ENCODE data around the gene LRRC27. TPM values are rescaled to one million over a fixed set of nuclear protein-coding genes. Genes with fewer than 3 reads are reported as not detected.

LRRC27 gene
- total and polyA plus RNA-seq, 7 experiments from 2014 or later, result 1.8 to 10.8 (median 6.0) TPM

DNA sequence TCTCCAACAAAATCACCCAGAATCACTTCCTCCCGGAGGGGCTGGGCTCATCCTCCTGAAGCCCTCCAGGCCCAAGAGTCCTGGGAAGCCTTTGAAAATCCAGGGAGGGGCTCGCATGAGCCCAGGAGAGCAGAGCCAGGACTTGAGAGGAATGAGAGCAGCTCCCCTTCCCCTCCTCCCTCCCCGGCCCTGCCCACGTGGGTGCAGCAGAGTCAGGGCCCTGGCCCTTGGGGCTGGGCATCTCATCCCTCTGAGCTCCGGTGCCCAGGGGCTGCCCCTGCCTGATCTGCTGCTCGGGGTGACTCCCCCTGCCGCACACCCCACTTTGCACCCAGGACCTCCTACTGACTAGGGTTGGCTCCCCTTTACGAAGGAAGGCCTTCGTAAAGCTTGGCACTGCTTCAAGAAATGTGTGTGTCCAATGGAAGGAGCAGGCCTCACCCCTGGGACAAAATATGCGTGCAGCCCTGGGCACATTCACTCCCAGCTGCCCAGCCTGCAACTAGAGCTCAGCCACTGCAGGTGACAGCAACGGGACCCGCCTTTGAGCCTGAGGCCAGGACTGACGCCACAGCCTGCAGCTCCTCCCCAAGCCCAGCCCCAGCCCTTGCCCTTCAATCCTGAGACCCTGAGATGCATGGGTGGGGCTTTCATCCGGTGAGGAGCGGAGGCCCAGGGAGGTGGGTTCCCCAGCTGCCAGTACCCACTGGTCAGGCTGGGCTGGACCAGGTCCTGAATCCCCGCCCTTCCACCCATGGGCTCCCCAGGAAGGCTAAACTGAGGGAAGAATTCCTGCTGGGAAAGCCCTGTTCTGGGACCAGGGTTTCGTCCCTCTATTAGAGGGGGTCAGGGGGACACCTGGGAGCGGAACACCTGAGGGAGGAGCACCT is 86.8 kb downstream of the LRRC27 start:
- ChIA-PET POLR2A (interaction anchor here (0.8 kb wide), 1 partner anchor 11 kb away, joined by 3 read pairs; no protein-coding TSS in a partner anchor), CTCF (no interaction called here)
- H3K4me3 Mint-ChIP-seq, result peak overlapping the region in 1 of 10 donors; percentile 31
- H3K4me1 Mint-ChIP-seq, result peaks cover 16 to 42% (median 36%) of the 10 kb centered on the region in 7 donors
- no peaks in the 10 kb centered on the region for H3K9me3 Mint-ChIP-seq
- H3K27ac Mint-ChIP-seq, result peak overlapping the region in 2 of 9 donors; percentile 59 to 69
- no peak overlapping the region for H3K4me3 ChIP-seq (ENCODE audit: low read length)
- no peak for ATAC-seq
- peaks cover 0 to 14% (median 0%) of the 10 kb centered on the region in 3 experiments for H3K36me3 ChIP-seq (ENCODE audit: control insufficient read depth in 2 of 3, insufficient read depth in 3 of 3, low read length in 3 of 3)
- H3K27me3 ChIP-seq (ENCODE audit: control insufficient read depth in 2 of 2, insufficient read depth in 2 of 2, low read length in 2 of 2), result no peaks in the 10 kb centered on the region
- peaks cover 0 to 33% of the 10 kb centered on the region in 2 donors for H3K4me1 ChIP-seq (ENCODE audit: control insufficient read depth in 2 of 2, insufficient read depth in 2 of 2, low read length in 2 of 2)
- H3K27me3 Mint-ChIP-seq, result peaks cover 0 to 1% (median 0%) of the 10 kb centered on the region in 5 donors
- DNase-seq, result no peak
- H3K27ac ChIP-seq (ENCODE audit: low read depth, low read length), result no peak overlapping the region
- no peaks in the 10 kb centered on the region for H3K9me3 ChIP-seq (ENCODE audit: control insufficient read depth in 2 of 3, low read length in 3 of 3)
- intact Hi-C loops (cut with micrococcal nuclease), result no loop called here
- H3K36me3 Mint-ChIP-seq, result peaks cover 0 to 9% (median 2%) of the 10 kb centered on the region in 5 donors

- peaks cover 0 to 1% (median 0%) of the 10 kb centered on the region in 5 donors for H3K27me3 Mint-ChIP-seq
- peaks cover 0 to 9% (median 0%) of the 10 kb centered on the region in 3 experiments for H3K36me3 ChIP-seq (ENCODE audit: control insufficient read depth in 2 of 3, insufficient read depth in 3 of 3, low read length in 3 of 3)
- H3K4me1 Mint-ChIP-seq, result peaks cover 11 to 47% (median 37%) of the 10 kb centered on the region in 7 donors
- H3K4me3 ChIP-seq (ENCODE audit: low read length), result no peak overlapping the region
- peak overlapping the region in 4 of 9 donors; percentile 36 to 72 (median 66) for H3K27ac Mint-ChIP-seq
- H3K9me3 ChIP-seq (ENCODE audit: control insufficient read depth in 2 of 3, low read length in 3 of 3), result no peaks in the 10 kb centered on the region
- ATAC-seq, result no peak
- intact Hi-C loops (cut with micrococcal nuclease), result loop anchor here in 1 of 2 donors (2.0 kb wide), 1 partner anchor 23 kb away; the partner anchor contains the start of gene PWWP2B
- H3K9me3 Mint-ChIP-seq, result no peaks in the 10 kb centered on the region
- H3K36me3 Mint-ChIP-seq, result peaks cover 0 to 9% (median 2%) of the 10 kb centered on the region in 5 donors
- no peaks in the 10 kb centered on the region for H3K27me3 ChIP-seq (ENCODE audit: control insufficient read depth in 2 of 2, insufficient read depth in 2 of 2, low read length in 2 of 2)
- POLR2A ChIA-PET, result no interaction called here
- no peak overlapping the region for H3K27ac ChIP-seq (ENCODE audit: low read depth, low read length)
- CTCF ChIA-PET, result interaction anchor here (0.6 kb wide), 1 partner anchor 10 kb away, joined by 6 read pairs; no protein-coding TSS in a partner anchor
- H3K4me1 ChIP-seq (ENCODE audit: control insufficient read depth in 2 of 2, insufficient read depth in 2 of 2, low read length in 2 of 2), result peaks cover 0 to 33% of the 10 kb centered on the region in 2 donors
- DNase-seq, result no peak
- H3K4me3 Mint-ChIP-seq, result peak overlapping the region in 2 of 10 donors; percentile 27 to 54
Measured at GRCh38 chr10:132419538-132420468, 87.8 kb downstream of the LRRC27 start.

GRCh38 chr10:132420469-132420980 is 88.5 kb downstream of the LRRC27 start:
- Histone ChIP-seq H3K36me3 (ENCODE audit: control insufficient read depth in 2 of 3, insufficient read depth in 3 of 3, low read length in 3 of 3) (peaks cover 0 to 3% (median 0%) of the 10 kb centered on the region in 3 experiments), H3K4me3 (ENCODE audit: low read length) (no peak overlapping the region), H3K27me3 (ENCODE audit: control insufficient read depth in 2 of 2, insufficient read depth in 2 of 2, low read length in 2 of 2) (no peaks in the 10 kb centered on the region), H3K4me1 (ENCODE audit: control insufficient read depth in 2 of 2, insufficient read depth in 2 of 2, low read length in 2 of 2) (peaks cover 0 to 33% of the 10 kb centered on the region in 2 donors), H3K27ac (ENCODE audit: low read depth, low read length) (no peak overlapping the region), H3K9me3 (ENCODE audit: control insufficient read depth in 2 of 3, low read length in 3 of 3) (no peaks in the 10 kb centered on the region)
- H3K36me3 Mint-ChIP-seq, result peaks cover 0 to 4% (median under 1%) of the 10 kb centered on the region in 5 donors
- intact Hi-C loops (cut with micrococcal nuclease), result loop anchor here in 1 of 2 donors (2.0 kb wide), 1 partner anchor 24 kb away; the partner anchor contains the start of gene PWWP2B
- DNase-seq (no peak), ATAC-seq (peak; percentile 33)
- H3K4me3 Mint-ChIP-seq, result peak overlapping the region in 1 of 10 donors; percentile 54
- H3K27me3 Mint-ChIP-seq, result peaks cover 0 to 1% (median 0%) of the 10 kb centered on the region in 5 donors
- CTCF ChIA-PET, result interaction anchor here (0.6 kb wide), 1 partner anchor 10 kb away, joined by 6 read pairs; no protein-coding TSS in a partner anchor
- peak overlapping the region in 6 of 9 donors; percentile 25 to 72 (median 50) for H3K27ac Mint-ChIP-seq
- H3K9me3 Mint-ChIP-seq, result peaks cover 0 to 2% (median 0%) of the 10 kb centered on the region in 11 donors
- POLR2A ChIA-PET, result interaction anchor here (1.7 kb wide), 1 partner anchor 10 kb away, joined by 4 read pairs; no protein-coding TSS in a partner anchor
- H3K4me1 Mint-ChIP-seq, result peaks cover 5 to 40% (median 30%) of the 10 kb centered on the region in 7 donors

DNA sequence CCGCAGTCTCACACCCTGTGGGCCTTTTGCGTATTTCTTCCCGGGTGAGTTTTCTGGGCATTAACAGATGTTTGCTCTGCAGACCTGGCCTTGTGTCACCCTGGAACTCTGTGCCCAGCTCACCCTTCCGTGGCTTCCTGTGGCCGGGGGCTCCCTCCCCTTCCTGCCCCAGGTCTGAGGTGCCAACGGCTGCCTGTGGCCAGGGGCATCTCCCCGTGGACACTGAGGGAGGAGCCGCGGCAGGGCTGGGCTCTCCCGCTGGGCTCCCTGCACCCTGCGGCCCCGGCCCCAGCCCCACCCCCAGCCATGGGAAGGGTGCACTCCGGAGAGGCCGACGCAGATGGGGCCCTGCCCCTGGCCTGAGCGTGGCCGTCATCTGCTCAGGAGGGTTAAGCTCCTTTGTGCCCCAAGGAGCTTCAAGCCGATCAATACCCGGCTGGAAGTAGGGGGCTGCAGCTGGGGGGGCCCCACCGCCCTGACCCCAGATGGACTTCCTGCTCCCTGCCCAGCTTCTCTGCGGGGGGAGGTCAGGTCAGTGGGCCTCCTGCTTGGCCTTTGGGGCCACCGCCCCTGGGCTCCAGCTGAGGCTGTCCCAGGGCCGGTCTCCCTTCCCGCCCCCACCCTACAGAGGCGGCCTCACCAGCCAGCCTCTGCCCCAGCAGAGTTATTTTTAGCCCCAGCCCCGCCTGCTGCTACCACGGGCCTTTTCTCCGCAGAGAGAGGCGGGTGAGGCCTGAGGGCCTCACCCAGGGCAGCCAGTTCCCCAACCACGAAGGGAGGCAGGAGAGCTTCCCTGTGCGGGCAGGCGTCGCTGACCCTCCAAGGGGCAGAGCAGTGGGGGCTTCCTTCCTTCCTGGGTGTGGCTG is 89.2 kb downstream of the LRRC27 start:
- Mint-ChIP-seq H3K27me3 (peaks cover 0 to 1% (median 0%) of the 10 kb centered on the region in 5 donors), H3K4me1 (peaks cover 5 to 39% (median 28%) of the 10 kb centered on the region in 7 donors), H3K36me3 (no peaks in the 10 kb centered on the region), H3K4me3 (peak overlapping the region in 7 of 10 donors; percentile 2 to 63 (median 51)), H3K9me3 (peaks cover 0 to 2% (median 0%) of the 10 kb centered on the region in 11 donors), H3K27ac (peak overlapping the region in 6 of 9 donors; percentile 65 to 93 (median 78))
- DNase-seq (no peak), ATAC-seq (peak; percentile 75)
- POLR2A ChIA-PET, result interaction anchor here (0.6 to 1.7 kb wide), 3 partner anchors 9 to 26 kb away, joined by 3 to 4 read pairs (median 3); no protein-coding TSS in a partner anchor
- Histone ChIP-seq H3K4me3 (ENCODE audit: low read length) (no peak overlapping the region), H3K9me3 (ENCODE audit: control insufficient read depth in 2 of 3, low read length in 3 of 3) (no peaks in the 10 kb centered on the region), H3K36me3 (ENCODE audit: control insufficient read depth in 2 of 3, insufficient read depth in 3 of 3, low read length in 3 of 3) (peaks cover 0 to 3% (median 0%) of the 10 kb centered on the region in 3 experiments), H3K4me1 (ENCODE audit: control insufficient read depth in 2 of 2, insufficient read depth in 2 of 2, low read length in 2 of 2) (peaks cover 0 to 33% of the 10 kb centered on the region in 2 donors), H3K27me3 (ENCODE audit: control insufficient read depth in 2 of 2, insufficient read depth in 2 of 2, low read length in 2 of 2) (no peaks in the 10 kb centered on the region), H3K27ac (ENCODE audit: low read depth, low read length) (peak overlapping the region; percentile 50)
- CTCF ChIA-PET, result interaction anchor here (0.6 to 2.3 kb wide), 2 partner anchors 25 to 139 kb away, joined by 5 to 16 read pairs; no protein-coding TSS in a partner anchor
- intact Hi-C loops (cut with micrococcal nuclease), result loop anchor here in 1 of 2 donors (2.0 kb wide), 1 partner anchor 24 kb away; the partner anchor contains the start of gene PWWP2B
